CD4-positive, alpha-beta T cell treated with Interleukin-12 subunit alpha and Interleukin-12 subunit beta, for 1 hour (primary cell): ENCODE data around the gene TFIP11.

Source experiments
- DNase-seq: peaks from one replicate; pipeline ENCODE4 v3.0.0-alpha.2; 2020

The TFIP11 gene

DNA sequence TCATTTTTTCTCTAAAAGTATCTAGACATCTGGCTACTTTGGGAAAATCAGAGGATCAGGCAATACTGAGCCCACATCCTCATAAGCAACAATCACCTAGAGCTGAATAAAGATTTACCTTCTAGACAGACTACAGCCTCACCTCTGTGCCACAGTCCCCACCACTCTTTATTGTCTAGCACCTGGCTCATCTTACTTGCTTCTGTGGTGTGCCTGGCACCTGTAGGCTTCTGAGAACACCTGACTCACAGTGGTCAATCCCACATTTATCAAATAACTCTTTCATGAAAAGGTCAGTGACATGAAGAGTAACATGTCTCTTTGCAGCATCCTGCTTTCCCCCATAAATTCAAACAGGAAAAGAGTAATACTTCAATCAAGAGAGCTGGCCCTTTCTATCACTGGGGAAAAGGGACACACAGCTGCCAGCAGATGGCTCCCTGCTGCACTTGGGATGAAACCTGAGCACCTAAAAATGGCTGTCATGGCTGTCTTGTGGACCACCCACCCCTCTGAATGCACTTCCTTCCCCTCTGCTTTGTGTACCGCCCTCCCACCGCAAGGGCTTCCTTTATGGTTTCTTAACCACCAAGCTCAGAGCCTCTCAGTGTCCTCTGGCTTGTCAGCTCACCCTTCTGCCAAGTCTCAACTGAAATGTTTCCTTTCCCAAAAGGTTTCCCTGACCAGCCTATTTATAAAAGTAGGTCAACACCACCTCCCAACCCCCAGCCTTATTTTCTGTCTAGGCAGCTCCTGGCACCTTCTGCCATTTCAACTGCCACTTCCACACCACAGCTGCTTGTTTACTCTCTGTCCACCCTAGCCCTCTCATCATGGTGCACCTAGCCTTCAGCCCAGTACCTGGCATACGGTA is 9.3 kb downstream of the TFIP11 start:
- DNase-seq: peak; percentile 77

DNA sequence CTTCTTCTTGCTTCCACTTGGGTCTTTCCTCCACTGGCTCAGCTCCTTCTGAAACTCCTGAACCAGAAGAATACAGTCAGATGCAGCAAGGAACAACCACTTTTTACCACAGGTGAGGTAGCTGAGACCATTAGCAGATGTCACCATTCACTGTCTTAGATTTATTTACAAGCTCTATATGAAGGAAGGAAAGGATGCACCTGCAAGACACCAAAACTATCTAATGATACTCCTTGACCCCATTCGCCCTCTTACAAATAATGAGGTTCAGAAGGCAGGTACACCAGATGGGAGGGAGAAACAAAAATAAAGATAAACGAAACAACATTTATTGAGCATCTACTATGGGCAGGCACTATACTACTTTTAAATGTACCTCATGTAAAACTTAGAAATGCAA is 10.3 kb downstream of the TFIP11 start:
- no peak for DNase-seq

DNA sequence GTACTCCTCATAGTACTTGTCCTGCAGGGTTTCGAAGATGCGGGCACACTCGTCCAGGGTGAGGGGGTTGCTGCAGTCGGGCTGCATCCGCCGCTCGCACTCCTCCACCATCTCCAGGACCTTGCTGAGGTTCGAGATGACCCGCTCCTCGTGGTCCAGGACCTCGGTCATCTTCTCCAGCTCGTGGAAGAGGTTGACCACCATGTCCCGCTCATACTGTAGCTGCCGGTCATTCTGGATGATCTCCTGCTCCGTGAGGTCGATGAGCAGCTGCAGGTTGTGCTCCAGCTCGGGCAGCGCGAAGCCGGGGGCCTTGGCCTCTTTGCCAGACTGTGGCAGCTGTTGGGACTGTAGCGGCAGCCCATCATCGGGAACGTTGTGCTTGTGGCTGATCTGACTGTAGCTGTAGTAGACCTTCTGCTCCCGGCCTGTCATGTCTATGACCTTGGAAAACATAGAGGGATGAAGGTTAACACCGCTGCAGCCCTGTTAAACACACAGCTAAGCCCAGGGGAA is 13.0 kb downstream of the TFIP11 start:
- no peak for DNase-seq

DNA sequence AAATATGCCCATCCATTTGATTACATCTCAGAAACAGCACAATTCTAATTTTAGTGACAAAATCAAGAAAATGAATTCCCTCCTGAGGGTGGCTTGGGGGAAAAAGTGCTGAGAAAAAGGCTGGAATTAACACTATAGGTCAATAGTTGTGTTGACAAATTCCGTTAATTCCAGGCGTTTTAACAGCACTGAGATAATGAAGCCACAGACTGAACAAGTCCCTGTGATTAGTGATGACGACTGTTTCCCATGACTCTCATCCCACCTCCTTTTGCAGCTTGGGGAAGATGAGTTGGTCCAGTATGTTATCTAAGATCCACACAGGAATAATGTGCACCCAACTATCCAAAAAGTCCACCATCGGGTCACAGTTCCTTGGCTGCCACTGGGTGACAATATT is 15.8 kb downstream of the TFIP11 start:
- DNase-seq: no peak

DNA sequence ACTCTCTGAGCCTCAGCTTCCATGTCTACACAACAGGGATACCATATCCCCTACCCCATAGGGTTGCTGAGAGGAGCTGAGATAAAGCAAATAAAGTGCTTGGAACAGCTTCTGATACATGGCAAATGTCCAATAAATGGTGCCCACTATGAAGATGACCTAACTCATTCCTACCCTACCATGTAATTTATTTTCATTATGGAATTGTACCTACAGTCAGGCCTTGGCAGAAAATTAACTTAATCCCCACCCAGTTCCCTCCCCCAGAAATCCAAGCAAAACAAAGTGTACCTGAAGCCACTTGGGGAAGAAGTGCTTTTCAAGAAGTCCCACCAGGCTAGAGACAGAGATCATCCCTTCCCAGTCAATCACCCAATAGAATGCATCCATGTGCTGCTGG is 17.8 kb downstream of the TFIP11 start:
- no peak for DNase-seq

DNA sequence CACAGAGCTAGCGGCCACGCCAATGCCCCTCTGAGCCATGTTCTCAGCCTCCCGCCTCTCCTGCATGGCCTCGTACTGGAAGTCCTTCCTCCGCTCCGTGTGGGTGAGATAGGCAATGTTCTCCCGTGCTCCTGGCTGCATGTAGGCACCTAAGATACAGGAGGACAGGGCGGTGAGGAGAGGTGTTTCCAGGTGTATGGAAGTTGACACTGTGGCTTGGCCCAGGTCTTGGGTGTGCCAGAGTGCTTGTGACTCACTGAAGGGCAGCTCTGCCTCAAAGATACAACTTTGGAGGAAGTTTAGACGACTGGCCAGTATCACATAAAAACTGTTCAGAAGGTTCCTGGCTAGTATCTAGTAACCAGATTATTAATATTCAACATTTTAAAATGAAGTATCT is 20.1 kb downstream of the TFIP11 start:
- DNase-seq: no peak

DNA sequence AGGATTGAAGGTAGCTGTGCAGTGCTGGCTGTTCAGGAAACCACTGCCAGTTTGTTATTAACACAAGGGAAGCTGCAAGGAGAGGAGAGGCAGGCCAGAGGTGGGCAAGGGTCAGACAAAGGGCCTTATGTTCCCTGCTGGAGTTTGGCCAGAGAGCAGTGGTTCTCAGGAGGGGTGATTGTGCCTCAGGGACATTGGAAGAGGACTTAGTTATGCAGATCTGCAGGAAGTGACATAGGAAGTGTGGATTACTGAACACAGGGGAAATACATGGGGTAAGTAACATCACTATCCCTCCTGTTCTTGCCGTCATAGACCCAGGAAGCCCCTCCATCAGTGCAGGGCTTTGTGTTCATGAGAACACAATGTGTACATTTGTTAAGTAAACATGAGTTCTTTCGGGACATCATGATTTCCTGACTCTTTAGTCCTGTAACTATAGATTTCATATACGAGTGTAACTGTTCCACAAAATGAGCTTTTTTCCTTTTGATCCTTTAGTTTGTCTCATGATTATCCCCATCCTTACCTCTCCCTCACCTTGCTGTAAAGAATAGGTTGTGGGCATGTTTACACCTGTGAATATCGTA is 22.7 kb downstream of the TFIP11 start:
- no peak for DNase-seq

DNA sequence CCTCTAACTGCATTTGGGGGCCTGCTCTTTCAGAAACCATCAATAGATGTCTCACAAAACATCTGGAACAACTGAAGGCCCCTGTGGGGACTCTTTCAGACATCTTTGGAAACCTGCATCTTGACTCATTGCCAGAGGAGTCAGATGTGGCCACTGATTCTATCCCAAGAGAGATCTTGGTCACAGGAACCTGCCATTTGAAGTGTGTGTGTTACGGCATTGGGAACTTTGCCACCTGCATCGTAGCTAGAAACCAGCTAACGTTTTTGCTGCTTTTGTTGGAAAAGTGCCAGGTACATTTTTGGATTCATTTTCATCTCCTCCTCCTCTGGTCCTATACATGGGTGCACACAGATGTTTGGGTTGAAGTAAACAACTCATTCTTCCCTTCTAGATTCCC is 24.3 kb downstream of the TFIP11 start:
- DNase-seq: no peak

DNA sequence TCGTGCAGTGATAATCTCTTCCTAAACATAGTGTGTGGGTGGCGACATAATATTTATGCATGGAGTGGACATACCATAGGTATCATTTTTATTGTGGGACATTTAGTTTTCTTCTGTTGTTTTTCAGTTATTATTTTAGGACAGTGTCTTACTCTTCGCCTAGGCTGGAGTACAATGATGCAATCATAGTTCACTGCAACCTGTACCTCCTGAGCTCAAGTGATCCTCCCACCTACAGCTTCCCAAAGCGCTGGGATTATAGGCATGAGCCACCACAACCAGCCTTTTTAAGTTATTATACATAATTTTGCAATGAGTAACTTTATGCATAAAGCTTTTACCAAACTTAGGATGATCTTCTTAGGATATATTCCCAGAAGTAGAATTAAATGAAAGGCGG is 25.9 kb downstream of the TFIP11 start:
- DNase-seq: no peak

DNA sequence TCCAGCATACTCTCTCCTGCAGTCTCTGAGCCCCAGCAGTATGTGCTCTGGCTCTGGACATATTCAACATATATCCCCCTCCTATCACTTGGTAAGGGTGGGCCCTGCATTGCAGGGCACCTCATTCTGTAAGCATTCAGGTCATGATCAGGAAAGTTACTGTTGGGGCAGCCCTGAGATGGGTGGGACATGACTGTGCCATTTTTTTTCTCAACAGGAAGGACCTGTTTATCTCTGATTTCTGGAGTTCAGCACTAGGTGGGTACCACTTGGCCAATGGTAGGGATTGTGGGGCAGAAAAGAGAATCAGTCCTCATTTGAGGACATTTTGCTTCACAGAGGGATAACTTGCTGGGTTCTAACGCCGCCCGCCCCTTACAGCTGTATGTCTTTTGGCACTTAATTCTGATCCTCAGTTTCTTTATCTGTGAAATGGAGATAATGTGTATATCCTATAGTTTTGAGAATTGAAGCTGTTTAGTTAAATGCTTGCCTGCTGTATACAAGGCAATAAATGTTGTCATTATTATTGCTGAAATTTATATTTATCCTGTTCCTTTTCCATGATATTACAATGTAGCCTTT is 26.4 kb downstream of the TFIP11 start:
- no peak for DNase-seq

DNA sequence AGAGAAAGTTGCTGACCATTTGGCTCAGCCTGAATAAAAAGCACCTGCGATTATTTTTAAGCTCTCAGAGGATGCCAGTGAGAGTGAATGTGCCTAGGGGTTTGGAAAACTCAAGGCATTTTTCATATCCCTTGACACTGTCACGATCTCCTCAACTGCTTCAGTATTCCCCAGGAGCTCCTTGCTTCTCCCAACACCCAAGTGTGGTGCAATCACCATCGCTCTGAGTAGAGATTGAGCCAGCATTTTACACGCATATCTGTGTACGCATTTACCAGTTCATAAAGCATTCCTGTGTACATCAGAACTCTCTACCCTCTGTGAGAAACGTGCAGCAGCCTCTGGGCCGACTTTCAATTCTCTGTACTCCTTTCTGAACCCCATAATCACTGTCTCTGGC is 27.3 kb downstream of the TFIP11 start:
- DNase-seq: no peak

DNA sequence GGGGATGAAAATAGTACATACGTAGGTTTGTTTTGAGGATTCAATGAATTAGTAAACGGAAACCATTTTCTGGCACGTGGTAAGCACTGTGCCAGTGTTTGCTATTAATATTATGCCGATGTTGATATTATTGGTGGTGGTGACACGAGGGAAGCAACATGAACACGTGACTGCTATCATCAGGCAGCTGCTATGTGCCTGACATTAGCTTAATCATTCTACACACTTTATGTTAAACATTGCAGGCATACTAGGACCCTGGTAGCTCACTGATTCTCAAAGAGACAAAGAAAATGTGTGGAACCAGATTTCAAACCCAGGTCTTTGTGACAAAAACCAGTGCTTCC is 27.9 kb downstream of the TFIP11 start:
- DNase-seq: peak; percentile 57

DNA sequence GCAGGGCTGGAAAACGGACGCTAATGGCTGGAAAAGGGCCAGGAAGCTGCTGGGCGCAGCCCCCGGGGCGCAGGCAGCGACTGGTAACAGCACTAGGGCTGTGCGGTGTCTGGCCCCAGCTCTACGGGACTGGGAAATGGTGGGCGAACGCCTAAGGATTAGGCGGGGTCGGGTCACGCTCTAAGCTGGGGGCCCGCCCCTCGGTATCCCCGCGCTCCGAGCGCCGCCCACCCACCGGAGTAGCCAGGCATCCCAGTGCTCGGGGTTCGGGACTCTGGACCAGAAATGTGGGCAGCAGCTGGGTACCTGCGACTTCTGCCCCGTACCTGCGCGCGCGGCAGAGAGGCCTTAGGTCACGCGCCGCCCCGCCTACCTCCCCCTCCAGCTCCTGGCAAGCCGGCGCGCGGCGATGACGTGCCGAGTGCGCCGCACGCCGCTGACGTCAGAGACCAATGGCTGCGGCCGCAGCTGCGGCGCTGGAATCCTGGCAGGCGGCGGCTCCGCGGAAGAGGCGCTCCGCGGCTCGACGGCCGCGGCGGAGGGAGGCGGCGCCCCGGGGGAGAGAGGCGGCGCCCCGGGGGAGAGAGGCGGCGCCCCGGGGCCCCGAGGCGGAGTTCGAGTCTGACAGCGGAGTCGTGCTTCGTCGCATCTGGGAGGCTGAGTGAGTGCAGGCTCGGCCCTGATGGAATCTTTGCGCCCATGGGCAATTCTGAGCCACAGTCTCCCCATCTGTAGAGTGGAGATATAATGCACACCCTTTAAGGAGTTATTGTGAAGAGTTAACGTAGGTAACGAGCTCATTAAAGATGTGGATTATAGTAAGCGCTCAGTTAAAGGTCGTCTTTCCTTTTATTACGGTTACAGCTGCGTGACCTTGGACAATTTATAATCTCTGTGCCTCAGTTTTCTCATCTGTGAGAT is 28.6 kb downstream of the TFIP11 start, which contains the start of the genes HPS4 and SRRD:
TSS of gene HPS4 (minus strand) at position 345 of the 921 bp plus-strand sequence. CDS start 2,021 bp downstream, outside the sequence.
TSS of gene SRRD (plus strand) at position 439 of the 921 bp plus-strand sequence. CDS start at position 453, 14 bp downstream.
- DNase-seq: peak; percentile 95

DNA sequence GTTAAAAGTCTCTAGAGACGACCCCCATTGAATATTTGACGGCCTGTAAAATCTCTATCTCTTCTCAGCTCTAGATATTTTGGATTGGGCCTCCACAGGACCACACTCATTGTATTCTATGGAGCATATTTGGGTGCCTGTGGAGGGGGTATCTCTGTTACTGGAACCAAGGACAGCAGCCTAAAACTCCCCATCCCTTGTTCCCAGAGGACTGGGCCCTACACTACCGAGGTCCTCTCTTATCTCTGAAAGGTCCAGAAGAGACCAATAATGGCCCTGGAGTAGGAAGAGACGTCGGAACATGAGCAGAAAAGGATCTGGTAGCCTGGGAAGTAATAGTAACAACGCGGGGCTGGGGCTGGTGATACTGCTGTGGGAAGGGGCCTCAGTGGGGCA is 29.2 kb downstream of the TFIP11 start:
- DNase-seq: no peak

DNA sequence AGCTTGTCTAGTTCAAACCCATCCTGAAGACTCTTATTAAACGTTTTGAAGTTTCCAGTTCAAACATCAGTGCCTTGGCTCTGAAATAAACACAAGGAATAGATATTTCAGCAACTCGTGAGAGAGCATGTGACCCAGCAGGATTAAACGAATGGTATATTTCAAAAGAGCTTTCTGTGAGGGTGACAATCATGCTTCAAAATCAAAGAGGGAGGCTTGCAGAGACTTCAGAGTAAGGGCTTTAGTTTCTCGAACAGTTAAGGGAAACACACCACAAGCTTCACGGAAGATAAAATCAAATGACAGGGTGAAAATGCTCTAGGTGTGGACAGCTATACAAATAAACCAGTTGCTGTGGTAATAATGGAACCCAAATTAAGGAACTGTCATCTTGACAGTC is 30.1 kb downstream of the TFIP11 start:
- DNase-seq: no peak

DNA sequence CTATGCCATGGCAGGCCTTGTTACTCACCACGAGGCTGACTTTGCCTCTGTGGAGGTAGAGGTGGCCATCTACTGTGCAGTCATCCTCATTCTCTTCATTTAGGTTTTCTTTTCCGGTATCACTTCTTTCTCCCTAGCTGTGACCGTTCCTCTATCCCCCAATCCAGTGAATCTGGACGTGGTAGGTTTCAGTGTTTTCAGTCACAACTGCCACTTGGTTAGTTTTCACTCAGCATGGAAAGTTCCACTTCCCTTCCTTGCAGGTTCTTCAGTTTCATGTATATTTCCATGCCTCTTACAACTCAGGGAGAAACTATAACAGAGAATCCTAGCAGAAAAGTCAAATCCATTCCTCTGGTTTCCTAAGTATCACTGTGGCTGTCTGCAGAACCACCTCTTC is 30.6 kb downstream of the TFIP11 start:
- DNase-seq: no peak

DNA sequence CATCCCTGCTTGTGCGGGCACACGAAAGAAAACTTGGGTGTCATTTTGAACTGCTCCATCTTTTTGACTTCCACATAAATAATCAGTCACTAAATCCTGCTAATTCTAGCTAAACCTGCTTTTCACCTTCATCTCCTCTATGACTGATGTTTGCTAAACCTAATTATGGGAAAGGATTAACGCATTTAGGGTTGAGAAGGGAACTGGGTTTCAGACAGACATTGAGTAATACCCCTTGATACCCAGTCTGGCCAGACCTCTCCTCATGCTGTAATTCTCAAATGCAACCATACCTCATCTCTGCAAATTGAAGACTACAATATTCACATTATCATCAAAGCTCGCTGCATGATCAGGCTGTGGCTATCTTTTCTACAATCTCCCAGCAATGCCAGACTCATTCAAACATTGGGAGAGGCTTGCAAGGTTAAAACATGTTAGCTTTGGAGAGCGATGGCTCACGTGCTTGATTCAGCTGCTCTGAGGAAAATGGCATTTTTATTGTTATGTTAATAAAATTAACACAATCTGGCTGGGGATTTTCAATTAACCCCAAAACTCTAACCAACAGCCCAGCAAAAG is 31.1 kb downstream of the TFIP11 start:
- DNase-seq: no peak

DNA sequence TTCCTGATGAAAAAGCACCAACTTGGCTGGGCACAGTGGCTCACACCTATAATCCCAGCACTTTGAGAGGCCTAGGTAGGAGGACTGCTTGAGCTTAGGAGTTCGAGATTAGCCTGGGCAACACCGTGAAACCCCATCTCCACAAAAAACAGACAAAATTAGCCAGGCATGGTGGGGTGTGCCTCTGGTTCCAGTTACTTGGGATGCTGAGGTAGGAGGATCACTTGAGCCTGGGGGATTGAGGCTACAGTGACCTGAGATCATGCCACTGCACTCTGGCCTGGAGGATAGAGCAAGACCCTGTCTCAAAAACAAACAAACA is 31.7 kb downstream of the TFIP11 start:
- no peak for DNase-seq

DNA sequence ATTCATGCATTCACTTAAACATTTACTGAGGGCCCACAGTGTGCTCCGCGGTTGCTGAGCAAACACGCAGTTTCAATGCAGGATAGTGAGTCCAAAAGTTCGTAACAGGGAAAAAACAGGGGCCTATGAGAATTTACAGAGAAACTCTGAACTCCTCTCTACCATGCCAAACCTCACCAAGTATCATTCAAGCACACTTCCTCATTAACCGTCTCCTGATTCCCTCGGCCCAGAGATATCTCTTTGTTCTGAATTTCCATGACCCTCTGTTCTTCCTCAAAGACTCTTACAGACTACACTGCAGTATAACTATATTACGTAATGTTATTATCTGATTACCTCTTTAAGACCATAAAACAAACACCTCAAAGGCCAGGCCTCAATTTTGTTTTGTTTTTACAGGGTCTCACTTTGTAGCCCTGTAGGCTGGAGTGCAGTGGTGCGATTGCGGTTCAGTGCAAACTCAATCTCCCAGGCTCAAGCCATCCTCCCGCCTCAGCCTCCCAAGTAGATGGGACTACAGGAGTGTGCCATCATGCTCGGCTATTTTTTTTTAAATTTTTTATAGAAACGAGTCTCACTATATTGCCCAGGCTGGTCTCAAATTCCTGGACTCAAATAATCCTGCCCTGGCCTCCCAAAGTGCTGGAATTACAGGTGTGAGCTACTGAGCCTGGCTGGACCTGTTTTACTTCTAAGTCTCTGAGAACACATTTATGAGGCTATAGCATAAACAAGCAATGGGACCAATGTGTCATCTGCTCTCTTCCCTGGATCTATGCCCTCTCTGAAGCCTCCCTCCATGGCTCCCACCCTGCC is 32.3 kb downstream of the TFIP11 start:
- no peak for DNase-seq

DNA sequence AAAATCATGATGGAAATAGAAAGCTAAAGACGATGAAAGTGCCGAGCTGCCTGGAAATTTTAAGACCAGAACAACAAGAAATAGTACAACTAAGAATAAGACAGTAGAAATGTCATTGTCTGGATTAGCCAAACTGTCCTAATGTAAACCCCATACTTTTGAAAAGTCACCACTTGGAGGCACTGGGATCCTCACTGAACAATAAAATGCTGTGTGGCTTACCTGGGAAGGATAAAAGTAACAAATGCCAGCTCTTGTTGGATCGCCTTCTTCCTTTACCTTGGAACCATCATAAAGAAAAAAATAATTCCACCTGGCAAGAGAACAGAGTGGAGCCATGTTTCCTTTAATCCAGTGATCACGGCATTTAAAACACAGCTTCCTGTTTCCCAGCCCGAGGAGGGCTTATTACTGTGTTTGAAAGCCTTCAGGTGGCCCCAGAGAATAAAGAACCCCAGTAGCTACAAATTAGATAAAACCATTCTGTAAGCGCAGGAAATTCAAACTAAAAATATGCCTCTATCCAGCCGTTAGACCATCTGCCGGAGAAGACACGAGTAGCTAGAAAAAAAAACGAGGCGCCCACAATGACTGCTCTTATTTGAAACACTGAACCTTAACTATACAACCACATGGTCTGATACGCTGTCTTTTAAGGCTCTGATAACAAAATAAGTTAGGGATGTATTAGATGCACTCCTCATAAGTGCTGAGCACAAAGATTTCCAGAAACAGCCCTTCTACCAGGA is 33.1 kb downstream of the TFIP11 start:
- no peak for DNase-seq

DNA sequence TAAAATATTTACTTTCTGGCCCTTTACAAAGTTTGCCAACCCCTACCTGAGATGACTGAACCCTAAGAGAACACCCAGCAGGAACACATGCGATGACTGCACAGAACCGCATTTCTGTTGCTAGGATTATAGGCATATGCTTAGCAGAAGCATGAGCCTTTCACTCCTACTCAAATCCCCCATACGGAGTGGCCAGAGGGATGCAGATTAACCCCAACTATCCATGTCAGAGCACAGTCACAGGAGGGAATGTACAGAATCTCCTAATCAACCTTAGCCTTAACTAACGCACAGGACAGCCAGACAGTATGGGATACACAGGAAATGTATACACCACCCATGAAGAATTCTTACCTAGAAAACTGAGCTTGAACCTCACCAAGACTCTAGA is 34.9 kb downstream of the TFIP11 start:
- DNase-seq: no peak
